ENCODE results near the gene SCD5.

Gene SCD5

GRCh38 chr4:82765134-82765533 is 33.5 kb downstream of the SCD5 start:
- DNase-seq (ENCODE audit: low spot score): no peak

GRCh38 chr4:82761229-82761628 is 37.4 kb downstream of the SCD5 start:
- no peak for DNase-seq (ENCODE audit: low spot score)

- DNase-seq (ENCODE audit: low spot score): no peak
Observed at GRCh38 chr4:82758701-82759685, 39.6 kb downstream of the SCD5 start.

GRCh38 chr4:82756061-82756460 is 42.5 kb downstream of the SCD5 start:
- DNase-seq (ENCODE audit: low spot score): no peak

- DNase-seq (ENCODE audit: low spot score): no peak
Observed at GRCh38 chr4:82755650-82756049, 42.9 kb downstream of the SCD5 start.

GRCh38 chr4:82754513-82755165 is 44.0 kb downstream of the SCD5 start:
- DNase-seq (ENCODE audit: low spot score): no peak

- no peak for DNase-seq (ENCODE audit: low spot score)
Observed at GRCh38 chr4:82753725-82754410, 44.7 kb downstream of the SCD5 start.

- DNase-seq (ENCODE audit: low spot score): no peak
Observed at GRCh38 chr4:82753238-82753637, 45.4 kb downstream of the SCD5 start.

- no peak for DNase-seq (ENCODE audit: low spot score)
Observed at GRCh38 chr4:82748810-82749470, 49.7 kb downstream of the SCD5 start.

GRCh38 chr4:82747686-82748575 is 50.7 kb downstream of the SCD5 start:
- no peak for DNase-seq (ENCODE audit: low spot score)

- no peak for DNase-seq (ENCODE audit: low spot score)
Observed at GRCh38 chr4:82746705-82747574, 51.7 kb downstream of the SCD5 start.

GRCh38 chr4:82745173-82745842 is 53.3 kb downstream of the SCD5 start:
- no peak for DNase-seq (ENCODE audit: low spot score)

- no peak for DNase-seq (ENCODE audit: low spot score)
Observed at GRCh38 chr4:82744284-82744968, 54.2 kb downstream of the SCD5 start.

- DNase-seq (ENCODE audit: low spot score): no peak
Observed at GRCh38 chr4:82741188-82741587, 57.4 kb downstream of the SCD5 start.

- DNase-seq (ENCODE audit: low spot score): peak; percentile 72
Observed at GRCh38 chr4:82739287-82740190, 59.1 kb downstream of the SCD5 start.

- no peak for DNase-seq (ENCODE audit: low spot score)
Observed at GRCh38 chr4:82737354-82737753, 61.2 kb downstream of the SCD5 start.

- no peak for DNase-seq (ENCODE audit: low spot score)
Observed at GRCh38 chr4:82733636-82734035, 65.0 kb downstream of the SCD5 start.

GRCh38 chr4:82728301-82728700 is 70.3 kb downstream of the SCD5 start:
- no peak for DNase-seq (ENCODE audit: low spot score)
